Nasal cavity respiratory epithelium epithelial cell of viscerocranial mucosa (primary cell): ENCODE measurements around the gene GCNT4. TPM values are rescaled to one million over a fixed set of nuclear protein-coding genes. Genes with fewer than 3 reads are reported as not detected.

Experiments used
- total RNA-seq: library from RNA; depleted of rRNA; stranded (reverse); fragments of >200 nt; gene quantifications from 2 replicates; pipeline ENCODE4 v1.2.3, GENCODE V29; 2014

The GCNT4 gene, protein sequence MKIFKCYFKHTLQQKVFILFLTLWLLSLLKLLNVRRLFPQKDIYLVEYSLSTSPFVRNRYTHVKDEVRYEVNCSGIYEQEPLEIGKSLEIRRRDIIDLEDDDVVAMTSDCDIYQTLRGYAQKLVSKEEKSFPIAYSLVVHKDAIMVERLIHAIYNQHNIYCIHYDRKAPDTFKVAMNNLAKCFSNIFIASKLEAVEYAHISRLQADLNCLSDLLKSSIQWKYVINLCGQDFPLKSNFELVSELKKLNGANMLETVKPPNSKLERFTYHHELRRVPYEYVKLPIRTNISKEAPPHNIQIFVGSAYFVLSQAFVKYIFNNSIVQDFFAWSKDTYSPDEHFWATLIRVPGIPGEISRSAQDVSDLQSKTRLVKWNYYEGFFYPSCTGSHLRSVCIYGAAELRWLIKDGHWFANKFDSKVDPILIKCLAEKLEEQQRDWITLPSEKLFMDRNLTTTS
- total RNA-seq = 3.4 and 5.4 TPM in 2 replicates

DNA sequence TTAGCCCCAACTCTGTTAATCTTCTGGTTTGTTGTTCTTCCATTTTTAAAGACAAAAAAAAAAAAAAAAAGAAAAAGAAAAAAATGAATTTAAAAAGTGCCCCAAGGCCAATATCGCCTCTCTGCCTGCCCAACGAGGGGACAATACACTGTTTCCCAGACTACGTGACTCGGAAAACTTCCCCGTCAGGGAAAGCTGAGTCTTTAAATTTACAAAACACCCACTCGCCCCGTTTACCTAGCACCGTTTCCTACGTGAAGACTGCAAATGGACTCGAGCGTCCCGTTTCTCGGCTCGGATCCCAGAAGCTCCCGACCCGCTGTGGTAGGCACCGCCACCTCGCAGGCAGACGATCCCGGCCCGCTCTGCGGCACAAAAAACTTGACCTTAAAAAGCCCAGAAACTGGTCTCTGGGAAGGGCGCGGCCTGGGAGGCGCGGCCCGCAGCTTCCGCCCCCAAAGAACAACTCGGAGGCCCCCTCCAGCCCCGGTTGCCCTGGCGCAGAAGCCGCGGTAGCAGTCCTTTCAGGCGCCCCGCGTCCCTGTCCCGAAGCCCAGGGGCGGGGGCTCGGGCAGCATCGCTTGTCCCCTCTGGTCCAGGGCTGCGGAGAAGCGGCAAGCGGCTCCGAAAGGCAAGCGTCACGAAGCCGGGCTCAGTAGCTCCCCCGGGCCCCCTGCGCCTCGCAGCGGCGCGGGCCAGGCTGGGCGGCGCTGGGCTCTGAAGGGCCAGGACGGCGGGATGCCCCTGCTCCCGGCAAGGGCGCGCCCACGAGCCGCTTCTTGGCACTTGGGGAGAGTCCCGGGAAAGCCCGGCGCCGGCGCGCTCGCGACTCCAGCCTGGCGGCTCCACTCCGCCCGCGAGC, at the start of gene GCNT4:
Gene GCNT4 (minus strand): TSS at position 367 of the 862 bp plus-strand sequence. CDS start 22,521 bp downstream, outside the sequence.

Other genes starting within 250 kb of the GCNT4 start
- gene FAM169A, start 186.2 kb downstream of the GCNT4 start, total RNA-seq = 17.3 and 41.7 TPM in 2 replicates
- gene ANKRD31, start 184.3 kb upstream of the GCNT4 start, total RNA-seq = 0.21 and 0.34 TPM in 2 replicates